Caki2 (cell line): ENCODE results near the gene TBCK. TPM values are rescaled to one million over a fixed set of nuclear protein-coding genes. Genes with fewer than 3 reads are reported as not detected.

Experiments
- DNase-seq: peaks from one replicate; pipeline ENCODE4 v3.0.0-alpha.2; 2015; ENCODE audit warnings: low read depth
- in situ Hi-C: cut with HindIII; loops from 2 replicates; pipeline ENCODE4 v1.10.0; 2016; ENCODE audit warnings: low sequenced_read_pairs, low pct_unique_long_range_greater_than_20kb, mixed read lengths
- total RNA-seq: library from RNA; depleted of rRNA; stranded (reverse); fragments of >200 nt; shearing (Covaris generic); gene quantifications from 2 replicates; pipeline ENCODE4 v1.2.3, GENCODE V29; 2014; ENCODE audit warnings: low replicate concordance

TBCK gene
- total RNA-seq, 1 experiment from 2014 or later: 12.9 TPM

GRCh38 chr4:106104276-106104675 lies 211.7 kb downstream of the TBCK start:
- in situ Hi-C loops: no loop called here
- DNase-seq: no peak

- in situ Hi-C loops: no loop called here
- no peak for DNase-seq
Measured at GRCh38 chr4:106096454-106096853, 219.6 kb downstream of the TBCK start.

- in situ Hi-C loops: no loop called here
- DNase-seq: no peak
Measured at GRCh38 chr4:106095408-106095807, 220.6 kb downstream of the TBCK start.

GRCh38 chr4:106092361-106093040 lies 223.5 kb downstream of the TBCK start:
- no peak for DNase-seq
- in situ Hi-C loops: no loop called here

- no peak for DNase-seq
- in situ Hi-C loops: no loop called here
Measured at GRCh38 chr4:106090826-106091225, 225.2 kb downstream of the TBCK start.

GRCh38 chr4:106083065-106083464 lies 232.9 kb downstream of the TBCK start:
- no peak for DNase-seq
- in situ Hi-C loops: no loop called here

- in situ Hi-C loops: no loop called here
- no peak for DNase-seq
Measured at GRCh38 chr4:106080376-106080775, 235.6 kb downstream of the TBCK start.

GRCh38 chr4:106079616-106080015 lies 236.4 kb downstream of the TBCK start:
- in situ Hi-C loops: no loop called here
- no peak for DNase-seq

- in situ Hi-C loops: no loop called here
- DNase-seq: no peak
Measured at GRCh38 chr4:106065018-106065417, 251.0 kb downstream of the TBCK start.

GRCh38 chr4:106063009-106063408 lies 253.0 kb downstream of the TBCK start:
- in situ Hi-C loops: no loop called here
- peak; percentile 49 for DNase-seq

- in situ Hi-C loops: no loop called here
Measured at GRCh38 chr4:106062452-106062875, 253.5 kb downstream of the TBCK start.

GRCh38 chr4:106058921-106059320 lies 257.1 kb downstream of the TBCK start:
- in situ Hi-C loops: no loop called here
- no peak for DNase-seq

More at GRCh38 chr4:106062452-106062875, 253.5 kb downstream of the TBCK start:
- peak; percentile 83 for DNase-seq

- DNase-seq: no peak
- in situ Hi-C loops: no loop called here
Measured at GRCh38 chr4:106056914-106057313, 259.1 kb downstream of the TBCK start.

- DNase-seq: no peak
- in situ Hi-C loops: no loop called here
Measured at GRCh38 chr4:106051514-106051913, 264.5 kb downstream of the TBCK start.

- DNase-seq: no peak
- in situ Hi-C loops: no loop called here
Measured at GRCh38 chr4:106049490-106049889, 266.5 kb downstream of the TBCK start.

- in situ Hi-C loops: no loop called here
- DNase-seq: no peak
Measured at GRCh38 chr4:106048250-106048971, 267.6 kb downstream of the TBCK start.

GRCh38 chr4:106046083-106046482 lies 269.9 kb downstream of the TBCK start:
- DNase-seq: no peak
- in situ Hi-C loops: no loop called here

GRCh38 chr4:106041294-106042002 lies 274.6 kb downstream of the TBCK start:
- DNase-seq: no peak
- in situ Hi-C loops: no loop called here

GRCh38 chr4:106039796-106040195 lies 276.2 kb downstream of the TBCK start:
- in situ Hi-C loops: no loop called here

More at GRCh38 chr4:106039796-106040195, 276.2 kb downstream of the TBCK start:
- DNase-seq: no peak
